Neural cell (in vitro differentiated cells): ENCODE results near the gene ARID1A.

ENCODE experiments used
- CTCF ChIP-seq: fragments of 450-650 bp; IDR thresholded peaks from 2 replicates; pipeline ENCODE4 v1.5.1; 2014; ENCODE audit warnings: antibody characterized with exemption, mild to moderate bottlenecking, moderate library complexity; ENCODE audit not compliant: poor library complexity, severe bottlenecking
- EP300 ChIP-seq: fragments of 450-650 bp; conservative IDR thresholded peaks from 2 replicates; pipeline ENCODE4 v1.6.1; 2014; ENCODE audit warnings: antibody characterized with exemption, mild to moderate bottlenecking, moderate library complexity; ENCODE audit not compliant: poor library complexity, severe bottlenecking
- EZH2 ChIP-seq: fragments of 200-600, 300-800 bp; shearing (Covaris generic), sonication (generic); IDR thresholded peaks from 2 replicates; pipeline ENCODE4 v1.6.1; 2014; ENCODE audit warnings: antibody characterized with exemption, low read length, borderline replicate concordance, mild to moderate bottlenecking; ENCODE audit not compliant: insufficient read depth, poor library complexity, severe bottlenecking
- MXI1 ChIP-seq: fragments of 450-650 bp; conservative IDR thresholded peaks from 2 replicates; pipeline ENCODE4 v1.6.1; 2014; ENCODE audit warnings: antibody characterized with exemption, mild to moderate bottlenecking; ENCODE audit not compliant: poor library complexity, severe bottlenecking
- POLR2AphosphoS5 ChIP-seq: IDR thresholded peaks from 2 replicates; pipeline ENCODE4 v1.6.1; 2012
- RAD21 ChIP-seq: fragments of 450-650 bp; conservative IDR thresholded peaks from 2 replicates; pipeline ENCODE4 v1.6.1; 2014; ENCODE audit warnings: antibody characterized with exemption, mild to moderate bottlenecking, moderate library complexity
- SMC3 ChIP-seq: fragments of 450-650 bp; conservative IDR thresholded peaks from 2 replicates; pipeline ENCODE4 v1.6.1; 2014; ENCODE audit warnings: antibody characterized with exemption, mild to moderate bottlenecking, moderate library complexity; ENCODE audit not compliant: poor library complexity
- TAF1 ChIP-seq: IDR thresholded peaks from 2 replicates; pipeline ENCODE4 v1.6.1; 2012; ENCODE audit warnings: low read depth

- TF ChIP-seq POLR2AphosphoS5, result no peak
- TF ChIP-seq EZH2, result no peak
- no peak for TF ChIP-seq CTCF
- TF ChIP-seq EP300, result no peak
- no peak for TF ChIP-seq SMC3
- no peak for TF ChIP-seq RAD21
- TF ChIP-seq TAF1, result no peak
- no peak for TF ChIP-seq MXI1
These were observed 48.5 kb downstream of the ARID1A start for GRCh38 chr1:26744075-26744959.
